G401.6 (cell line): ENCODE results near the gene SLC13A2.

ENCODE experiments used
- FAIRE-seq: peaks from 2 replicates; lab custom pipeline; 2012; peaks lifted over from hg19 to GRCh38; lab: Jason Lieb, UNC

SLC13A2 gene

GRCh38 chr17:28494445-28495188 lies 21.2 kb downstream of the SLC13A2 start:
- peak; percentile 60 for FAIRE-seq

- FAIRE-seq, result no peak
Observed at GRCh38 chr17:28495635-28496034, 22.2 kb downstream of the SLC13A2 start.

- FAIRE-seq, result no peak
Observed at GRCh38 chr17:28497931-28498330, 24.5 kb downstream of the SLC13A2 start.

- no peak for FAIRE-seq
Observed at GRCh38 chr17:28498652-28499363, 25.4 kb downstream of the SLC13A2 start.

- no peak for FAIRE-seq
Observed at GRCh38 chr17:28499364-28499664, 25.9 kb downstream of the SLC13A2 start.

- no peak for FAIRE-seq
Observed at GRCh38 chr17:28499684-28500357, 26.4 kb downstream of the SLC13A2 start.

- FAIRE-seq, result no peak
Observed at GRCh38 chr17:28500712-28501379, 27.4 kb downstream of the SLC13A2 start.

GRCh38 chr17:28501421-28502284 lies 28.2 kb downstream of the SLC13A2 start:
- FAIRE-seq, result no peak

GRCh38 chr17:28503420-28503819 lies 30.0 kb downstream of the SLC13A2 start:
- no peak for FAIRE-seq

GRCh38 chr17:28505986-28506665 lies 32.7 kb downstream of the SLC13A2 start, which contains the start of gene FOXN1:
TSS of gene FOXN1 (plus strand) at chr17:28506348. CDS start at chr17:28523970, 17,622 bp downstream.
- FAIRE-seq, result no peak

GRCh38 chr17:28506763-28507487 lies 33.5 kb downstream of the SLC13A2 start:
- no peak for FAIRE-seq

- no peak for FAIRE-seq
Observed at GRCh38 chr17:28507567-28508203, 34.2 kb downstream of the SLC13A2 start.

- no peak for FAIRE-seq
Observed at GRCh38 chr17:28508211-28508724, 34.8 kb downstream of the SLC13A2 start.

- FAIRE-seq, result no peak
Observed at GRCh38 chr17:28509789-28510188, 36.3 kb downstream of the SLC13A2 start.

GRCh38 chr17:28511858-28512461 lies 38.5 kb downstream of the SLC13A2 start:
- no peak for FAIRE-seq

GRCh38 chr17:28513476-28513875 lies 40.0 kb downstream of the SLC13A2 start:
- no peak for FAIRE-seq

GRCh38 chr17:28514561-28515002 lies 41.1 kb downstream of the SLC13A2 start:
- FAIRE-seq, result no peak

- no peak for FAIRE-seq
Observed at GRCh38 chr17:28515518-28515917, 42.1 kb downstream of the SLC13A2 start.

- FAIRE-seq, result no peak
Observed at GRCh38 chr17:28518132-28518531, 44.7 kb downstream of the SLC13A2 start.
